MM.1S (cell line): ENCODE measurements around the gene ZNF268.

Experiments
- DNase-seq: peaks from one replicate; pipeline ENCODE4 v3.0.0-alpha.2; 2015
- H2AFZ ChIP-seq: fragments of 300-600 bp; sonication (generic); 2 replicates; pipeline ENCODE4 v1.6.0; 2016; ENCODE audit warnings: antibody characterized with exemption, low read length
- H3F3A ChIP-seq: fragments of 300-600 bp; sonication (generic); 2 replicates; pipeline ENCODE4 v1.6.1; 2016; ENCODE audit warnings: mild to moderate bottlenecking, antibody characterized with exemption, low read length, moderate library complexity, mixed read lengths; ENCODE audit not compliant: insufficient read depth
- H3K27ac ChIP-seq: fragments of 300-600 bp; sonication (generic); 2 replicates; pipeline ENCODE4 v1.5.1; 2016; ENCODE audit warnings: mild to moderate bottlenecking, low read length
- H3K27me3 ChIP-seq: fragments of 300-600 bp; sonication (generic); replicated peaks from 2 replicates; pipeline ENCODE4 v1.6.0; 2016; ENCODE audit warnings: low read length; ENCODE audit not compliant: insufficient read depth
- H3K36me3 ChIP-seq: fragments of 300-600 bp; sonication (generic); replicated peaks from 2 replicates; pipeline ENCODE4 v1.6.1; 2016; ENCODE audit warnings: mild to moderate bottlenecking, low read length, mixed read lengths; ENCODE audit not compliant: insufficient read depth
- H3K4me1 ChIP-seq: fragments of 300-600 bp; sonication (generic); 2 replicates; pipeline ENCODE4 v1.6.1; 2016; ENCODE audit warnings: low read length, mixed read lengths
- H3K4me2 ChIP-seq: fragments of 300-600 bp; sonication (generic); 2 replicates; pipeline ENCODE4 v1.6.0; 2016; ENCODE audit warnings: low read depth, low read length
- H3K4me3 ChIP-seq: fragments of 300-600 bp; sonication (generic); 2 replicates; pipeline ENCODE4 v1.5.1; 2016; ENCODE audit warnings: low read length, mixed read lengths
- H3K79me2 ChIP-seq: fragments of 300-600 bp; sonication (generic); 2 replicates; pipeline ENCODE4 v1.6.1; 2016; ENCODE audit warnings: mixed run types, low read length, mixed read lengths
- H3K9ac ChIP-seq: fragments of 300-600 bp; sonication (generic); 2 replicates; pipeline ENCODE4 v1.6.1; 2016; ENCODE audit warnings: low read length, mixed read lengths
- H3K9me2 ChIP-seq: fragments of 300-600 bp; sonication (generic); replicated peaks from 2 replicates; pipeline ENCODE4 v1.6.1; 2016; ENCODE audit warnings: mild to moderate bottlenecking, low read length, mixed read lengths; ENCODE audit not compliant: insufficient read depth
- H3K9me3 ChIP-seq: fragments of 300-600 bp; sonication (generic); replicated peaks from 2 replicates; pipeline ENCODE4 v1.6.1; 2016; ENCODE audit warnings: mild to moderate bottlenecking, low read length, mixed read lengths; ENCODE audit not compliant: insufficient read depth
- H4K20me1 ChIP-seq: fragments of 300-600 bp; sonication (generic); 2 replicates; pipeline ENCODE4 v1.6.1; 2016; ENCODE audit warnings: mild to moderate bottlenecking, low read length, moderate library complexity, mixed read lengths; ENCODE audit not compliant: insufficient read depth
- EZH2 ChIP-seq: fragments of 300-600 bp; sonication (generic); optimal IDR thresholded peaks from 2 replicates; pipeline ENCODE3; 2017; ENCODE audit warnings: low read depth, mild to moderate bottlenecking, antibody characterized with exemption, low read length, mixed read lengths
- EZH2phosphoT487 ChIP-seq: fragments of 300-600 bp; sonication (generic); IDR thresholded peaks from 2 replicates; pipeline ENCODE4 v1.6.1; 2018; ENCODE audit warnings: antibody characterized with exemption, low read length
- TF ChIP-seq, protein P1 (sequence below): fragments of 300-600 bp; sonication (generic); IDR thresholded peaks from 2 replicates; pipeline ENCODE4 v1.5.1; 2016; ENCODE audit warnings: antibody characterized with exemption, low read length, mixed read lengths

ZNF268 gene

DNA sequence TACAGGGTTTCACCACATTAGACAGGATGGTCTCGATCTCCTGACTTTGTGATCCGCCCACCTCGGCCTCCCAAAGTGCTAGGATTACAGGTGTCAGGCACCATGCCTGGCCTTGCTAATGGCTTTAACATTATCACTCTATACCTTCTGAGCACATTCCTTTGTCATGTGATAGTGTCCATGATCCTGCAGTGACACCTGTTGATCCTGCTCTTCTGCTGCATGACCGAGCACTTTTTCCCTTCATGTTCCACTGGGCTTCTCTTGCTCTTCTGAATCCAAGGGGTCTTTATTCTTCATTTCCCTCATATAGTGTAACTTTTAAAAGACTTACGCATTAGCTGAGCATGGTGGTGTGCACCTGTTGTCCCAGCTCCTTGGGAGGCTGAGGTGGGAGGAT, 11.6 kb downstream of the ZNF268 start:
- H3K27ac ChIP-seq, result no peak overlapping the region
- no peak for TF ChIP-seq EZH2
- TF ChIP-seq, protein P1, sequence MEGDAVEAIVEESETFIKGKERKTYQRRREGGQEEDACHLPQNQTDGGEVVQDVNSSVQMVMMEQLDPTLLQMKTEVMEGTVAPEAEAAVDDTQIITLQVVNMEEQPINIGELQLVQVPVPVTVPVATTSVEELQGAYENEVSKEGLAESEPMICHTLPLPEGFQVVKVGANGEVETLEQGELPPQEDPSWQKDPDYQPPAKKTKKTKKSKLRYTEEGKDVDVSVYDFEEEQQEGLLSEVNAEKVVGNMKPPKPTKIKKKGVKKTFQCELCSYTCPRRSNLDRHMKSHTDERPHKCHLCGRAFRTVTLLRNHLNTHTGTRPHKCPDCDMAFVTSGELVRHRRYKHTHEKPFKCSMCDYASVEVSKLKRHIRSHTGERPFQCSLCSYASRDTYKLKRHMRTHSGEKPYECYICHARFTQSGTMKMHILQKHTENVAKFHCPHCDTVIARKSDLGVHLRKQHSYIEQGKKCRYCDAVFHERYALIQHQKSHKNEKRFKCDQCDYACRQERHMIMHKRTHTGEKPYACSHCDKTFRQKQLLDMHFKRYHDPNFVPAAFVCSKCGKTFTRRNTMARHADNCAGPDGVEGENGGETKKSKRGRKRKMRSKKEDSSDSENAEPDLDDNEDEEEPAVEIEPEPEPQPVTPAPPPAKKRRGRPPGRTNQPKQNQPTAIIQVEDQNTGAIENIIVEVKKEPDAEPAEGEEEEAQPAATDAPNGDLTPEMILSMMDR, result no peak
- no peak for TF ChIP-seq EZH2phosphoT487
- H3K4me2 ChIP-seq, result no peak overlapping the region
- no peaks in the 10 kb centered on the region for H3K4me1 ChIP-seq
- no peaks in the 10 kb centered on the region for H4K20me1 ChIP-seq
- H3K36me3 ChIP-seq, result no peaks in the 10 kb centered on the region
- no peak overlapping the region for H3K9ac ChIP-seq
- H3K79me2 ChIP-seq, result no peaks in the 10 kb centered on the region
- H3K9me3 ChIP-seq, result no peaks in the 10 kb centered on the region
- no peak for DNase-seq
- H2AFZ ChIP-seq, result no peak overlapping the region
- H3F3A ChIP-seq, result no peaks in the 10 kb centered on the region
- no peaks in the 10 kb centered on the region for H3K27me3 ChIP-seq
- no peaks in the 10 kb centered on the region for H3K9me2 ChIP-seq
- H3K4me3 ChIP-seq, result no peak overlapping the region

DNA sequence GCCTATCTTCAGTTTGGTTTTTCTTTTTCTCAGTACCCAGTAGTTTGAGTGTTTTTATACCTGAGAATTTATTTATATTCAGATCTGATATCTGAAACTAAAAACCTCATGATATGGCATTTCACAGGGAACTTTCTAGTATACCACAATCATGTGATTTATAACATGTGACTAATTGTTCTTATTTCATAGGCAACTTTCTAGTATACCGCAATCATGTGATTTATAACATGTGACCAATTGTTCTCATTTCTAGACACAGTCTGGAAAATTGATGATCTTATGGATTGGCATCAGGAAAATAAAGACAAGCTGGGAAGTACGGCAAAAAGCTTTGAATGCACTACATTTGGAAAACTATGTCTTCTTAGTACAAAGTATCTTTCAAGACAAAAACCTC, 20.6 kb downstream of the ZNF268 start:
- Histone ChIP-seq H3K9me3 (no peaks in the 10 kb centered on the region), H3K27me3 (no peaks in the 10 kb centered on the region), H3K36me3 (peaks cover 8% of the 10 kb centered on the region; the same call in 1 of the 2 replicates)

DNA sequence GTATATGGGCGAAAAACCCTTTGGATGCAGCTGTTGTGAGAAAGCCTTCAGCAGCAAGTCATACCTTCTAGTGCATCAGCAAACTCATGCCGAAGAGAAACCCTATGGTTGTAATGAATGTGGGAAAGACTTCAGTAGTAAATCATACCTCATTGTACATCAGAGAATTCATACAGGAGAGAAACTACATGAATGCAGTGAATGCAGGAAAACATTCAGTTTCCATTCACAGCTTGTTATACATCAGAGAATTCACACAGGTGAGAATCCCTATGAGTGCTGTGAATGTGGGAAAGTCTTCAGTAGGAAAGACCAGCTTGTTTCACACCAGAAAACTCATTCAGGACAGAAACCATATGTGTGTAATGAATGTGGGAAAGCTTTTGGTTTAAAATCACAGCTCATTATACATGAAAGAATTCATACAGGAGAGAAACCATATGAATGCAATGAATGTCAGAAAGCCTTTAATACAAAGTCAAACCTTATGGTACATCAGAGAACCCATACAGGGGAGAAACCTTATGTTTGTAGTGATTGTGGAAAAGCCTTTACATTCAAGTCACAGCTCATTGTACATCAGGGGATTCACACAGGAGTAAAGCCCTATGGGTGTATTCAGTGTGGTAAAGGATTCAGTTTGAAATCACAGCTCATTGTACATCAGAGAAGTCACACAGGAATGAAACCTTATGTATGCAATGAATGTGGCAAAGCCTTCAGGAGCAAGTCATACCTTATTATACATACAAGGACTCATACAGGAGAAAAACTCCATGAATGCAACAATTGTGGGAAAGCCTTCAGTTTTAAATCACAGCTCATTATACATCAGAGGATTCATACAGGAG, 21.4 kb downstream of the ZNF268 start:
- Histone ChIP-seq H3K79me2 (no peaks in the 10 kb centered on the region), H3K27me3 (no peaks in the 10 kb centered on the region), H3K27ac (no peak overlapping the region), H3F3A (no peaks in the 10 kb centered on the region), H2AFZ (no peak overlapping the region), H3K4me2 (no peak overlapping the region), H3K4me1 (no peaks in the 10 kb centered on the region), H3K36me3 (peaks cover 8% of the 10 kb centered on the region; the same call in 1 of the 2 replicates), H4K20me1 (no peaks in the 10 kb centered on the region), H3K9ac (no peak overlapping the region), H3K9me2 (no peaks in the 10 kb centered on the region), H3K9me3 (no peaks in the 10 kb centered on the region), H3K4me3 (no peak overlapping the region)
- no peak for DNase-seq
- TF ChIP-seq EZH2phosphoT487, result no peak

More for the DNA sequence above, 20.6 kb downstream of the ZNF268 start:
- Histone ChIP-seq H3K4me1 (no peaks in the 10 kb centered on the region), H3K4me3 (no peak overlapping the region), H4K20me1 (no peaks in the 10 kb centered on the region), H3K27ac (no peak overlapping the region), H2AFZ (no peak overlapping the region), H3K79me2 (no peaks in the 10 kb centered on the region), H3K9ac (no peak overlapping the region), H3K4me2 (no peak overlapping the region), H3K9me2 (no peaks in the 10 kb centered on the region), H3F3A (no peaks in the 10 kb centered on the region)
- no peak for DNase-seq
- TF ChIP-seq EZH2phosphoT487 (no peak), EZH2 (no peak)
- TF ChIP-seq, protein P1, result no peak
